Keratinocyte (primary cell): ENCODE measurements around the gene PMVK.

Experiments
- EZH2 ChIP-seq: IDR thresholded peaks from one replicate; pipeline ENCODE4 v1.6.1; 2012; ENCODE audit warnings: inconsistent platforms, mild to moderate bottlenecking, low read length, moderate library complexity
- TF ChIP-seq, protein P1 (sequence below), 3 experiments: IDR thresholded peaks in 1 of 3; conservative IDR thresholded peaks in 1 of 3; optimal IDR thresholded peaks in 1 of 3; 2 replicates in 2 of 3; 3 replicates in 1 of 3; pipeline versions ENCODE3 to v1.5.1; 2011; ENCODE audit warnings: low read length in 3 of 3, mild to moderate bottlenecking in 3 of 3, moderate library complexity in 2 of 3, control low read depth in 1 of 3, inconsistent platforms in 1 of 3; ENCODE audit not compliant: insufficient read depth in 2 of 3; ENCODE audit errors: extremely low read depth in 1 of 3

GRCh38 chr1:154952664-154953063, 16.1 kb upstream of the PMVK start:
- TF ChIP-seq, protein P1, sequence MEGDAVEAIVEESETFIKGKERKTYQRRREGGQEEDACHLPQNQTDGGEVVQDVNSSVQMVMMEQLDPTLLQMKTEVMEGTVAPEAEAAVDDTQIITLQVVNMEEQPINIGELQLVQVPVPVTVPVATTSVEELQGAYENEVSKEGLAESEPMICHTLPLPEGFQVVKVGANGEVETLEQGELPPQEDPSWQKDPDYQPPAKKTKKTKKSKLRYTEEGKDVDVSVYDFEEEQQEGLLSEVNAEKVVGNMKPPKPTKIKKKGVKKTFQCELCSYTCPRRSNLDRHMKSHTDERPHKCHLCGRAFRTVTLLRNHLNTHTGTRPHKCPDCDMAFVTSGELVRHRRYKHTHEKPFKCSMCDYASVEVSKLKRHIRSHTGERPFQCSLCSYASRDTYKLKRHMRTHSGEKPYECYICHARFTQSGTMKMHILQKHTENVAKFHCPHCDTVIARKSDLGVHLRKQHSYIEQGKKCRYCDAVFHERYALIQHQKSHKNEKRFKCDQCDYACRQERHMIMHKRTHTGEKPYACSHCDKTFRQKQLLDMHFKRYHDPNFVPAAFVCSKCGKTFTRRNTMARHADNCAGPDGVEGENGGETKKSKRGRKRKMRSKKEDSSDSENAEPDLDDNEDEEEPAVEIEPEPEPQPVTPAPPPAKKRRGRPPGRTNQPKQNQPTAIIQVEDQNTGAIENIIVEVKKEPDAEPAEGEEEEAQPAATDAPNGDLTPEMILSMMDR (optimal IDR thresholded peaks at IDR 0.05 in 1 of 3, IDR thresholded peaks at IDR 0.05 in 1 of 3, conservative IDR thresholded peaks at IDR 0.05 in 1 of 3; ENCODE audit: extremely low read depth in 1 of 3, insufficient read depth in 2 of 3, low read length in 3 of 3), result no peak
- no peak for TF ChIP-seq EZH2
